Sigmoid colon (tissue), 4 donors: ENCODE measurements around the gene CNTN5.

Experiments used
- CTCF ChIP-seq, 4 experiments: fragments of 450-650 bp in 3 of 4; fragments of 200-600 bp in 1 of 4; IDR thresholded peaks; one replicate each; pipeline ENCODE4 v1.5.1; 2016 to 2019; ENCODE audit warnings: antibody characterized with exemption in 4 of 4, mild to moderate bottlenecking in 3 of 4, moderate library complexity in 2 of 4
- POLR2A ChIP-seq, 2 donors: fragments of 450-650 bp; IDR thresholded peaks; one replicate each; pipeline ENCODE4 v1.6.1; 2016; ENCODE audit warnings: antibody characterized with exemption in 2 of 2, mild to moderate bottlenecking in 2 of 2, moderate library complexity in 2 of 2
- POLR2AphosphoS5 ChIP-seq, 4 donors: sonication (generic); formaldehyde crosslinking; IDR thresholded peaks; one replicate each; pipeline ENCODE4 v1.6.1; 2017; ENCODE audit warnings: antibody characterized with exemption in 4 of 4

- no peak for TF ChIP-seq CTCF (IDR thresholded peaks at IDR 0.05)
- no peak for TF ChIP-seq POLR2A (IDR thresholded peaks at IDR 0.05)
- no peak for TF ChIP-seq POLR2AphosphoS5 (IDR thresholded peaks at IDR 0.05)
These were observed 1185.2 kb downstream of the CNTN5 start for GRCh38 chr11:100205926-100206325.
